SU-DHL-6 (cell line): Measurements from ENCODE around the gene PCDHGA6.

Experiments used
- CTCF ChIP-seq: fragments of 200-600 bp; sonication (generic); IDR thresholded peaks from one replicate; pipeline ENCODE4 v1.5.1; 2017; ENCODE audit warnings: antibody characterized with exemption, mild to moderate bottlenecking, low read length, moderate library complexity; ENCODE audit not compliant: insufficient read depth, poor library complexity, severe bottlenecking
- EZH2phosphoT487 ChIP-seq: fragments of 200-600 bp; sonication (generic), shearing (Covaris generic); conservative IDR thresholded peaks from 2 replicates; pipeline ENCODE4 v1.6.1; 2018; ENCODE audit warnings: mild to moderate bottlenecking, antibody characterized with exemption, low read length, moderate library complexity, mixed read lengths

GRCh38 chr5:141421489-141421855 lies 47.8 kb downstream of the PCDHGA6 start:
- TF ChIP-seq CTCF (no peak), EZH2phosphoT487 (no peak)
